GM12878 (cell line): Measurements from ENCODE around the gene CASQ1. TPM values are rescaled to one million over a fixed set of nuclear protein-coding genes. Genes with fewer than 3 reads are reported as not detected.

Experiments
- ATAC-seq: fragments of 200-7000 bp; cut with Tn5 transposase; 3 replicates; pipeline ENCODE4 v1.9.1; 2020; ENCODE audit warnings: mild to moderate bottlenecking, moderate library complexity
- BruUV-seq: library from RNA; stranded (reverse); fragments of 400-500 nt; replicated peaks from 2 replicates; lab custom pipeline; 2021; lab: Mats Ljungman, UMichigan
- CTCF ChIA-PET: fragments of 300-600 bp; sonication (Branson Sonifier 250); formaldehyde crosslinking; extraction: SDS; loops from one replicate; lab custom pipeline; 2021; ENCODE audit warnings: inconsistent platforms; lab: Yijun Ruan, JAX
- POLR2A ChIA-PET: fragments of 350-600 bp; formaldehyde crosslinking; extraction: SDS; loops from one replicate; lab custom pipeline; 2021; ENCODE audit warnings: inconsistent platforms; lab: Charles Lee
- RAD21 ChIA-PET: fragments of 300-600 bp; sonication (Branson Sonifier 250); formaldehyde crosslinking; loops from one replicate; lab custom pipeline; 2023; ENCODE audit warnings: antibody characterized with exemption; ENCODE audit not compliant: unreplicated experiment; lab: Charles Lee
- SMC1A ChIA-PET: fragments of 300-600 bp; sonication (Branson Sonifier 250); formaldehyde crosslinking; loops from one replicate; lab custom pipeline; 2023; ENCODE audit not compliant: unreplicated experiment, uncharacterized antibody; lab: Charles Lee
- DNase-seq: peaks from one replicate; pipeline ENCODE4 v3.0.0-alpha.2; 2011; ENCODE audit warnings: low read depth, low spot score
- FAIRE-seq: peaks from 3 replicates; lab custom pipeline; 2011; peaks lifted over from hg19 to GRCh38; lab: Jason Lieb, UNC
- H2AFZ ChIP-seq: 2 replicates; pipeline ENCODE4 v1.6.0; 2011; ENCODE audit warnings: low read depth, low read length, control low read depth; ENCODE audit not compliant: control insufficient read depth
- H3K27ac ChIP-seq: 2 replicates; pipeline ENCODE4 v1.5.1; 2011; ENCODE audit warnings: control low read depth; ENCODE audit not compliant: control insufficient read depth, insufficient read depth
- H3K27me3 ChIP-seq, 2 experiments: replicated peaks in 1 of 2; 2 replicates each; pipeline versions ENCODE4 v1.6.0 to v1.6.1; 2011; ENCODE audit warnings: low read length in 1 of 2; ENCODE audit not compliant: control insufficient read depth in 2 of 2, insufficient read depth in 2 of 2
- H3K36me3 ChIP-seq, 2 experiments: 2 replicates each; pipeline ENCODE4 v1.5.1; 2011; ENCODE audit warnings: low read length in 1 of 2; ENCODE audit not compliant: control insufficient read depth in 2 of 2, insufficient read depth in 2 of 2
- H3K4me1 ChIP-seq: 2 replicates; pipeline ENCODE4 v1.6.1; 2011; ENCODE audit warnings: mild to moderate bottlenecking, low read length, moderate library complexity, mixed read lengths; ENCODE audit not compliant: control insufficient read depth, insufficient read depth
- H3K4me2 ChIP-seq: 2 replicates; pipeline ENCODE4 v1.6.0; 2011; ENCODE audit warnings: control low read depth; ENCODE audit not compliant: control insufficient read depth, insufficient read depth
- H3K4me3 ChIP-seq: fragments of 200-600 bp; sonication (generic); 2 replicates; pipeline ENCODE4 v1.5.1; 2016
- H3K79me2 ChIP-seq: 2 replicates; pipeline ENCODE4 v1.6.0; 2011; ENCODE audit warnings: low read length; ENCODE audit not compliant: control insufficient read depth, insufficient read depth
- H3K9ac ChIP-seq: 2 replicates; pipeline ENCODE4 v1.8.0; 2011; ENCODE audit warnings: low read length, control low read depth, mixed read lengths; ENCODE audit not compliant: control insufficient read depth, insufficient read depth
- H3K9me3 ChIP-seq: replicated peaks from 3 replicates; pipeline ENCODE4 v1.5.1; 2011; ENCODE audit warnings: mild to moderate bottlenecking, low read length; ENCODE audit not compliant: control insufficient read depth, insufficient read depth
- H4K20me1 ChIP-seq: 2 replicates; pipeline ENCODE4 v1.6.0; 2011; ENCODE audit not compliant: control insufficient read depth, insufficient read depth
- BCL3 ChIP-seq: IDR thresholded peaks from 2 replicates; pipeline ENCODE4 v1.6.1; 2011; ENCODE audit warnings: borderline replicate concordance, low read depth, mild to moderate bottlenecking, moderate library complexity, low read length; ENCODE audit not compliant: insufficient read depth, poor library complexity, severe bottlenecking
- BMI1 ChIP-seq: fragments of 450-650 bp; IDR thresholded peaks from 2 replicates; pipeline ENCODE4 v1.6.1; 2016; ENCODE audit warnings: mild to moderate bottlenecking, moderate library complexity, borderline replicate concordance
- ESRRA ChIP-seq: IDR thresholded peaks from 2 replicates; pipeline ENCODE4 v1.6.1; 2012; ENCODE audit warnings: mild to moderate bottlenecking, low read length, improper control_type of control experiment
- MEF2B ChIP-seq: fragments of 450-650 bp; IDR thresholded peaks from 2 replicates; pipeline ENCODE4 v1.6.1; 2018; ENCODE audit warnings: mild to moderate bottlenecking, moderate library complexity; ENCODE audit not compliant: partially characterized antibody, poor library complexity, severe bottlenecking
- NFIC ChIP-seq: IDR thresholded peaks from 2 replicates; pipeline ENCODE4 v1.6.1; 2012; ENCODE audit warnings: low read depth, mild to moderate bottlenecking, inconsistent platforms, low read length, moderate library complexity
- PML ChIP-seq: IDR thresholded peaks from 2 replicates; pipeline ENCODE4 v1.6.1; 2012; ENCODE audit warnings: low read length, inconsistent platforms
- POLR2AphosphoS2 ChIP-seq: IDR thresholded peaks from 2 replicates; pipeline ENCODE4 v1.6.1; 2011; ENCODE audit warnings: low read depth, mild to moderate bottlenecking, low read length, improper control_type of control experiment, moderate library complexity
- PRDM15 ChIP-seq: fragments of 450-650 bp; formaldehyde crosslinking; IDR thresholded peaks from 2 replicates; pipeline ENCODE4 v1.4.0; 2020; ENCODE audit warnings: mild to moderate bottlenecking, moderate library complexity
- SUPT20H ChIP-seq: IDR thresholded peaks from 2 replicates; pipeline ENCODE4 v1.6.1; 2011; ENCODE audit warnings: low read depth, mild to moderate bottlenecking, low read length, moderate library complexity, borderline replicate concordance; ENCODE audit not compliant: control insufficient read depth
- WGBS: methylation state at CpG from one replicate; pipeline ENCODE4 v1.1.6; 2016; ENCODE audit warnings: low lambda C conversion rate; ENCODE audit not compliant: insufficient replicate concordance, insufficient coverage; ENCODE audit errors: missing lambda C conversion rate; 5-methylcytosine and 5-hydroxymethylcytosine counted together
- in situ Hi-C: fragments of 300-500 bp; cut with MboI; formaldehyde crosslinking; loops from 9 replicates; pipeline ENCODE4 v1.14.3; 2018; ENCODE audit warnings: mixed read lengths
- intact Hi-C: fragments of 100-400 bp; cut with micrococcal nuclease; formaldehyde crosslinking; loops from one replicate; pipeline ENCODE4 v1.14.2; 2022; ENCODE audit not compliant: unreplicated experiment
- polyA plus RNA-seq, 11 experiments: library from polyadenylated mRNA; depleted of rRNA in 4 of 11; unstranded in 6 of 11; stranded (reverse) in 5 of 11; fragments of >200 nt; fragmentation: Nextera tagmentation in 4 of 11; fragmentation: Illumina TruSeq in 1 of 11; extraction: Ambion mirVana in 4 of 11; extraction: Trizol in 1 of 11; gene quantifications; 1 replicate in 1 of 11; 2 replicates in 10 of 11; pipeline versions ENCODE4 v1.2.1 to v1.2.3, GENCODE V29; 2011 to 2016; ENCODE audit warnings: inconsistent platforms in 2 of 11, missing spikeins in 2 of 11, low read depth in 1 of 11
- total RNA-seq, 4 experiments: library from RNA; depleted of rRNA in 3 of 4; stranded (reverse); fragments of >200 nt in 3 of 4; fragmentation: Illumina TruSeq in 1 of 4; extraction: Trizol in 1 of 4; gene quantifications; 2 replicates each; pipeline versions ENCODE4 v1.2.1 to v1.2.3, GENCODE V29; 2013 to 2021

The CASQ1 gene
- total and polyA plus RNA-seq, 10 of the 15 experiments (the other 5 are each of a cell fraction or from before 2014, with no cell fraction given) = 0.10 to 0.77 (median 0.34) TPM

- ATAC-seq (no peak), FAIRE-seq (no peak), DNase-seq (no peak)
- Histone ChIP-seq H3K4me3 (no peak overlapping the region), H3K27me3 (no peaks in the 10 kb centered on the region), H3K9ac (no peak overlapping the region), H3K36me3 (no peaks in the 10 kb centered on the region), H4K20me1 (no peaks in the 10 kb centered on the region), H3K79me2 (no peaks in the 10 kb centered on the region), H3K27ac (no peak overlapping the region), H3K4me2 (no peak overlapping the region), H3K4me1 (peaks cover 7% of the 10 kb centered on the region; the same call in 1 of the 2 replicates), H2AFZ (no peak overlapping the region), H3K9me3 (no peaks in the 10 kb centered on the region)
- ChIA-PET CTCF (interaction anchor here (1.2 to 1.5 kb wide), 2 partner anchors 72 to 95 kb away, joined by 3 read pairs; no protein-coding TSS in a partner anchor), SMC1A (interaction anchor here (1.2 kb wide), 2 partner anchors 51 to 53 kb away, joined by 3 to 4 read pairs; no protein-coding TSS in a partner anchor), RAD21 (interaction anchor here (1.1 kb wide), 1 partner anchor 95 kb away, joined by 4 read pairs; no protein-coding TSS in a partner anchor), POLR2A (no interaction called here)
- WGBS = 46% methylated on average over 4 of the region's 4 CpGs
- in situ Hi-C loops (no loop called here), intact Hi-C loops (no loop called here)
- no TSS peak for BruUV-seq
- no peak for TF ChIP-seq ESRRA
- no peak for TF ChIP-seq SUPT20H
- TF ChIP-seq NFIC = no peak
- no peak for TF ChIP-seq BCL3
- TF ChIP-seq PRDM15 (CRISPR knock-in tag) = no peak
- TF ChIP-seq MEF2B = no peak
- TF ChIP-seq BMI1 = no peak
- no peak for TF ChIP-seq POLR2AphosphoS2
- TF ChIP-seq PML = no peak
Measured at GRCh38 chr1:160157174-160157573, 33.2 kb upstream of the CASQ1 start.
